Neutrophil (primary cell): ENCODE data around the gene KRTAP5-10.

ENCODE experiments used
- H3K27ac ChIP-seq: fragments of 200-600 bp; sonication (generic); 2 replicates; pipeline ENCODE4 v1.5.1; 2016; ENCODE audit warnings: mild to moderate bottlenecking, moderate library complexity
- H3K27me3 ChIP-seq: fragments of 200-600 bp; sonication (generic); 2 replicates; pipeline ENCODE4 v1.6.0; 2016; ENCODE audit warnings: mild to moderate bottlenecking
- H3K36me3 ChIP-seq: fragments of 200-600 bp; sonication (generic); 2 replicates; pipeline ENCODE4 v1.5.1; 2017
- H3K4me1 ChIP-seq, 2 experiments: fragments of 200-600 bp in 1 of 2; sonication (generic) in 1 of 2; 1 replicate in 1 of 2; 2 replicates in 1 of 2; pipeline versions ENCODE4 v1.5.1 to v1.6.1; 2013 to 2016; ENCODE audit warnings: low read depth in 1 of 2, low read length in 1 of 2, mild to moderate bottlenecking in 1 of 2, moderate library complexity in 1 of 2; ENCODE audit not compliant: control insufficient read depth in 1 of 2, insufficient read depth in 1 of 2
- H3K4me3 ChIP-seq, 2 experiments: fragments of 200-600 bp in 1 of 2; sonication (generic) in 1 of 2; 1 replicate in 1 of 2; 2 replicates in 1 of 2; pipeline ENCODE4 v1.5.1; 2013 to 2016; ENCODE audit warnings: low read depth in 1 of 2, low read length in 1 of 2, mild to moderate bottlenecking in 1 of 2, moderate library complexity in 1 of 2
- H3K9me3 ChIP-seq: fragments of 200-600 bp; sonication (generic); 2 replicates; pipeline ENCODE4 v1.5.1; 2016
- CTCF ChIP-seq: fragments of 200-600 bp; sonication (generic); IDR thresholded peaks from 2 replicates; pipeline ENCODE4 v1.5.1; 2016; ENCODE audit warnings: antibody characterized with exemption

KRTAP5-10 gene

GRCh38 chr11:71543866-71544265 is 21.5 kb upstream of the KRTAP5-10 start:
- no peak for TF ChIP-seq CTCF
- H3K9me3 ChIP-seq, result no peaks in the 10 kb centered on the region
- no peak overlapping the region for H3K27ac ChIP-seq
- H3K27me3 ChIP-seq, result no peaks in the 10 kb centered on the region
- H3K4me3 ChIP-seq, result no peak overlapping the region
- no peaks in the 10 kb centered on the region for H3K36me3 ChIP-seq
- no peaks in the 10 kb centered on the region for H3K4me1 ChIP-seq

GRCh38 chr11:71544525-71545214 is 20.7 kb upstream of the KRTAP5-10 start:
- no peaks in the 10 kb centered on the region for H3K36me3 ChIP-seq
- H3K27ac ChIP-seq, result no peak overlapping the region
- H3K4me3 ChIP-seq, result no peak overlapping the region
- no peaks in the 10 kb centered on the region for H3K4me1 ChIP-seq
- no peak for TF ChIP-seq CTCF
- H3K27me3 ChIP-seq, result no peaks in the 10 kb centered on the region
- H3K9me3 ChIP-seq, result no peaks in the 10 kb centered on the region

- TF ChIP-seq CTCF, result no peak
Observed at GRCh38 chr11:71545405-71545966, 19.9 kb upstream of the KRTAP5-10 start.

GRCh38 chr11:71548120-71548519 is 17.2 kb upstream of the KRTAP5-10 start, which contains the start of gene KRTAP5-9:
Gene KRTAP5-9 (plus strand): TSS chr11:71548420. CDS start chr11:71548658, 238 bp downstream.
- H3K9me3 ChIP-seq, result no peaks in the 10 kb centered on the region
- no peak for TF ChIP-seq CTCF
- no peaks in the 10 kb centered on the region for H3K4me1 ChIP-seq

More at GRCh38 chr11:71545405-71545966, 19.9 kb upstream of the KRTAP5-10 start:
- Histone ChIP-seq H3K27me3 (no peaks in the 10 kb centered on the region), H3K27ac (no peak overlapping the region), H3K36me3 (no peaks in the 10 kb centered on the region), H3K4me3 (no peak overlapping the region), H3K9me3 (no peaks in the 10 kb centered on the region), H3K4me1 (no peaks in the 10 kb centered on the region)

GRCh38 chr11:71548716-71549151 is 16.6 kb upstream of the KRTAP5-10 start:
- H3K9me3 ChIP-seq, result no peaks in the 10 kb centered on the region
- H3K36me3 ChIP-seq, result no peaks in the 10 kb centered on the region
- H3K27ac ChIP-seq, result no peak overlapping the region
- TF ChIP-seq CTCF, result no peak
- no peaks in the 10 kb centered on the region for H3K4me1 ChIP-seq
- no peak overlapping the region for H3K4me3 ChIP-seq
- no peaks in the 10 kb centered on the region for H3K27me3 ChIP-seq

More at GRCh38 chr11:71548120-71548519, 17.2 kb upstream of the KRTAP5-10 start, which contains the start of gene KRTAP5-9:
- Histone ChIP-seq H3K27me3 (no peaks in the 10 kb centered on the region), H3K4me3 (no peak within 1 kb of the TSS), H3K36me3 (no peaks in the 10 kb centered on the region), H3K27ac (no peak within 1 kb of the TSS)
